HCT116 (cell line): ENCODE data around the gene RIC8A. TPM values are rescaled to one million over a fixed set of nuclear protein-coding genes. Genes with fewer than 3 reads are reported as not detected.

ENCODE experiments used
- ATAC-seq: fragments of 200-7000 bp; cut with Tn5 transposase; 2 replicates; pipeline ENCODE4 v1.9.1; 2020; ENCODE audit warnings: mild to moderate bottlenecking, moderate library complexity
- BruUV-seq: library from RNA; stranded (reverse); fragments of 400-500 nt; replicated peaks from 2 replicates; lab custom pipeline; 2021; lab: Mats Ljungman, UMichigan
- CTCF ChIA-PET: fragments of 300-600 bp; sonication (Branson Sonifier 250); formaldehyde crosslinking; loops from one replicate; lab custom pipeline; 2021; ENCODE audit warnings: antibody characterized with exemption; lab: Charles Lee
- POLR2A ChIA-PET: fragments of 300-600, 350-600 bp; sonication (Branson Sonifier 250); formaldehyde crosslinking; loops from one replicate; lab custom pipeline; 2021; ENCODE audit warnings: antibody characterized with exemption; lab: Charles Lee
- RAD21 ChIA-PET, 2 experiments: fragments of 300-600 bp; sonication (Branson Sonifier 250); formaldehyde crosslinking; loops; one replicate each; lab custom pipeline; 2023; ENCODE audit warnings: low total read pairs in 2 of 2; ENCODE audit not compliant: uncharacterized antibody in 2 of 2, unreplicated experiment in 2 of 2, low non-redundant PET in 1 of 2; lab: Charles Lee
- DNase-seq: peaks from one replicate; pipeline ENCODE4 v3.0.0-alpha.2; 2010; ENCODE audit warnings: low read depth, low spot score
- H2AFZ ChIP-seq: fragments of 200-600 bp; shearing (Covaris generic), sonication (generic); 2 replicates; pipeline ENCODE4 v1.6.1; 2017; ENCODE audit warnings: low read depth, mixed run types, mixed read lengths, antibody characterized with exemption, low read length; ENCODE audit not compliant: poor library complexity, severe bottlenecking
- H3K27ac ChIP-seq: 2 replicates; pipeline ENCODE4 v1.5.1; 2012; ENCODE audit warnings: low read depth, low read length
- H3K27me3 ChIP-seq: fragments of 200-600 bp; sonication (generic); 2 replicates; pipeline ENCODE4 v1.6.1; 2016; ENCODE audit warnings: mixed run types, low read length, mixed read lengths; ENCODE audit not compliant: insufficient read depth
- H3K36me3 ChIP-seq, 2 experiments: fragments of 200-500 bp in 1 of 2; fragments of 200-600 bp in 1 of 2; sonication (Bioruptor generic) in 1 of 2; sonication (generic) in 1 of 2; 2 replicates each; pipeline versions ENCODE4 v1.5.1 to v1.6.1; 2014 to 2016; ENCODE audit warnings: low read length in 2 of 2, inconsistent platforms in 1 of 2, mixed read lengths in 1 of 2, mixed run types in 1 of 2; ENCODE audit not compliant: insufficient read depth in 2 of 2, control insufficient read depth in 1 of 2
- H3K4me1 ChIP-seq, 2 experiments: fragments of 200-600 bp in 1 of 2; sonication (generic) in 1 of 2; 2 replicates each; pipeline versions ENCODE4 v1.5.1 to v1.6.1; 2012 to 2017; ENCODE audit warnings: low read length in 2 of 2, inconsistent platforms in 1 of 2, mild to moderate bottlenecking in 1 of 2, mixed read lengths in 1 of 2, mixed run types in 1 of 2, moderate library complexity in 1 of 2; ENCODE audit not compliant: insufficient read depth in 2 of 2, control insufficient read depth in 1 of 2
- H3K4me2 ChIP-seq: fragments of 200-600 bp; sonication (generic); 2 replicates; pipeline ENCODE4 v1.6.1; 2017; ENCODE audit warnings: mixed run types, low read length, mixed read lengths
- H3K4me3 ChIP-seq, 2 experiments: fragments of 200-600 bp in 1 of 2; sonication (generic) in 1 of 2; replicated peaks in 1 of 2; 2 replicates each; pipeline ENCODE4 v1.5.1; 2011 to 2016; ENCODE audit warnings: low read length in 2 of 2, control low read depth in 1 of 2, low read depth in 1 of 2, mild to moderate bottlenecking in 1 of 2, mixed read lengths in 1 of 2, mixed run types in 1 of 2
- H3K79me2 ChIP-seq: fragments of 200-600 bp; sonication (generic); 2 replicates; pipeline ENCODE4 v1.6.1; 2017; ENCODE audit warnings: mild to moderate bottlenecking, mixed run types, low read length, moderate library complexity, mixed read lengths; ENCODE audit not compliant: insufficient read depth
- H3K9ac ChIP-seq: fragments of 200-600 bp; sonication (generic); 2 replicates; pipeline ENCODE4 v1.6.1; 2016; ENCODE audit warnings: low read length, mixed read lengths
- H3K9me2 ChIP-seq: fragments of 200-600 bp; sonication (generic), shearing (Covaris generic); 2 replicates; pipeline ENCODE4 v1.6.1; 2017; ENCODE audit warnings: mixed run types, mild to moderate bottlenecking, moderate library complexity; ENCODE audit not compliant: insufficient read depth
- H3K9me3 ChIP-seq, 2 experiments: fragments of 200-500 bp in 1 of 2; fragments of 200-600 bp in 1 of 2; sonication (Bioruptor generic) in 1 of 2; sonication (generic) in 1 of 2; 2 replicates each; pipeline ENCODE4 v1.6.1; 2014 to 2017; ENCODE audit warnings: low read length in 2 of 2, mixed read lengths in 2 of 2, inconsistent platforms in 1 of 2, low read depth in 1 of 2, mild to moderate bottlenecking in 1 of 2, mixed run types in 1 of 2, moderate library complexity in 1 of 2; ENCODE audit not compliant: control insufficient read depth in 1 of 2, insufficient read depth in 1 of 2
- H4K20me1 ChIP-seq: fragments of 200-600 bp; sonication (generic), shearing (Covaris generic); 2 replicates; pipeline ENCODE4 v1.6.1; 2017; ENCODE audit warnings: mixed run types, mild to moderate bottlenecking, moderate library complexity; ENCODE audit not compliant: insufficient read depth
- CBX3 ChIP-seq: IDR thresholded peaks from 2 replicates; pipeline ENCODE4 v1.6.1; 2012; ENCODE audit warnings: low read depth
- EGR1 ChIP-seq: IDR thresholded peaks from 2 replicates; pipeline ENCODE4 v1.6.1; 2012; ENCODE audit warnings: low read depth
- EZH2 ChIP-seq: fragments of 200-600 bp; sonication (generic); IDR thresholded peaks from 2 replicates; pipeline ENCODE4 v1.6.1; 2017; ENCODE audit warnings: antibody characterized with exemption, mixed run types
- EZH2phosphoT487 ChIP-seq: fragments of 200-600 bp; IDR thresholded peaks from 2 replicates; pipeline ENCODE4 v1.6.1; 2018; ENCODE audit warnings: antibody characterized with exemption, borderline replicate concordance
- POLR2AphosphoS5 ChIP-seq: IDR thresholded peaks from 2 replicates; pipeline ENCODE4 v1.6.1; 2011; ENCODE audit warnings: mild to moderate bottlenecking, low read depth, low read length, moderate library complexity
- SIN3A ChIP-seq: IDR thresholded peaks from 2 replicates; pipeline ENCODE4 v1.6.1; 2012; ENCODE audit warnings: low read depth
- SP1 ChIP-seq: IDR thresholded peaks from 2 replicates; pipeline ENCODE4 v1.6.1; 2012; ENCODE audit warnings: low read depth
- SRF ChIP-seq: IDR thresholded peaks from 2 replicates; pipeline ENCODE4 v1.6.1; 2012; ENCODE audit warnings: low read depth
- intact Hi-C: fragments of 100-400 bp; cut with micrococcal nuclease; formaldehyde crosslinking; loops from 2 replicates; pipeline ENCODE4 v1.10.0; 2022
- total RNA-seq: library from RNA; stranded (reverse); gene quantifications from one replicate; pipeline ENCODE4 v1.2.1, GENCODE V29; 2021; ENCODE audit not compliant: unreplicated experiment
- TF ChIP-seq, protein P1 (sequence below), 3 experiments: fragments of 200-600 bp in 1 of 3; sonication (generic) in 1 of 3; IDR thresholded peaks in 2 of 3; conservative IDR thresholded peaks in 1 of 3; 2 replicates each; pipeline ENCODE4 v1.5.1; 2012 to 2017; ENCODE audit warnings: low read depth in 2 of 3, low read length in 2 of 3, antibody characterized with exemption in 1 of 3, borderline replicate concordance in 1 of 3, control low read depth in 1 of 3, mild to moderate bottlenecking in 1 of 3, mixed read lengths in 1 of 3, mixed run types in 1 of 3, moderate library complexity in 1 of 3; ENCODE audit not compliant: insufficient read depth in 1 of 3
- TF ChIP-seq, protein P2 (sequence below): IDR thresholded peaks from 2 replicates; pipeline ENCODE4 v1.6.1; 2012

Gene RIC8A
- total RNA-seq, 1 experiment from 2014 or later = 75.2 TPM

DNA sequence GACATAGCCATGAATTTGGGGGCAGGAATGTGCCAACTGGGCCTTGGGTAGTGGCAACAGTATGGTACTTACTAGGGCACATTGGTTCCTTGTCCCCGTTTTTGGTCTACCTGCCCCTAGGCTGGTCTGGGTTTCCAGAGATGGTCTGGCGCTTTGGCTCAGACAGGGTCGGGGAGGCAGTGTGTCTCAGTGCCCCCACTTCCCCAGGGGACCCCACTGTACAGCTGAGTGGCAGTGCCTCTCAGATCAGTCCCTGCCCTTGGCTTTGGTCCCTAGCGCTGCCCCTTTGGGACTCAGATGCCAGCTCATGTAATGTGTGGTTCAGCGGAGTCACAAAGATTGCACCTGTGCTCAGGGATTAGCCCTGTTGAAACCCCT lies 3.3 kb downstream of the RIC8A start:
- H3K9me3 ChIP-seq = no peaks in the 10 kb centered on the region
- ChIA-PET CTCF (no interaction called here), POLR2A (no interaction called here), RAD21 (no interaction called here)
- intact Hi-C loops = no loop called here
- H3K4me1 ChIP-seq = peaks cover 14 to 20% of the 10 kb centered on the region in 2 experiments
- peaks cover 39 to 50% of the 10 kb centered on the region in 2 experiments for H3K36me3 ChIP-seq
- H4K20me1 ChIP-seq = no peaks in the 10 kb centered on the region
- H3K27ac ChIP-seq = no peak overlapping the region
- H3K27me3 ChIP-seq = no peaks in the 10 kb centered on the region
- DNase-seq = no peak
- BruUV-seq = no TSS peak
- no peak overlapping the region for H3K9ac ChIP-seq
- TF ChIP-seq EZH2 (no peak), SP1 (no peak), CBX3 (no peak), EZH2phosphoT487 (no peak), POLR2AphosphoS5 (no peak), SRF (no peak)
- no peak overlapping the region for H2AFZ ChIP-seq
- no peak for ATAC-seq
- H3K9me2 ChIP-seq = no peaks in the 10 kb centered on the region
- H3K4me3 ChIP-seq = no peak overlapping the region
- H3K4me2 ChIP-seq = no peak overlapping the region
- H3K79me2 ChIP-seq = peaks cover 56% of the 10 kb centered on the region

DNA sequence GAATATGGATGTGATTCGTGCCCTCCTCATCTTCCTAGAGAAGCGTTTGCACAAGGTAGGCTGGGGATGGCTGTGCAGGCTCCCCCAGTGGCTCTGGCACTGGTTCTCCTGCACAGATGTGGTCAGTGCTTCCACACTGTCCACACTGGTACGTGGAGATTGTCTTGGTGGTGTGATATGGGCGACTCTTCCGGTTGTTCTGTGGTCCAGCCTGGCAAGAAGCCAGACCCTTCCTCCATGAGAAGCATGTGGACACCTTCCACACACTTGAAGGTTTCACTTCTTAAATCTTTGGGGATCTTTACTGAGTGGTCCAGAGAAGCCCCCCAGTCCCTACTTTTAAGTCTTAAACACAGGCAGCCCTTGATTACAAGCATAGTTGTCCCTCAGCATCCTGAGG lies 3.8 kb downstream of the RIC8A start:
- Histone ChIP-seq H3K27ac (no peak overlapping the region), H3K27me3 (no peaks in the 10 kb centered on the region), H3K4me3 (no peak overlapping the region), H3K9me2 (no peaks in the 10 kb centered on the region), H3K4me2 (no peak overlapping the region), H2AFZ (no peak overlapping the region), H3K9ac (no peak overlapping the region), H3K9me3 (no peaks in the 10 kb centered on the region), H3K79me2 (peaks cover 51% of the 10 kb centered on the region), H3K36me3 (peaks cover 39 to 45% of the 10 kb centered on the region in 2 experiments), H4K20me1 (no peaks in the 10 kb centered on the region)
- intact Hi-C loops = no loop called here
- BruUV-seq = no TSS peak
- ChIA-PET POLR2A (interaction anchor here (1.0 kb wide), 1 partner anchor 19 kb away, joined by 3 read pairs; no protein-coding TSS in a partner anchor), CTCF (no interaction called here), RAD21 (no interaction called here)
- ATAC-seq (no peak), DNase-seq (no peak)
- TF ChIP-seq, protein P1, sequence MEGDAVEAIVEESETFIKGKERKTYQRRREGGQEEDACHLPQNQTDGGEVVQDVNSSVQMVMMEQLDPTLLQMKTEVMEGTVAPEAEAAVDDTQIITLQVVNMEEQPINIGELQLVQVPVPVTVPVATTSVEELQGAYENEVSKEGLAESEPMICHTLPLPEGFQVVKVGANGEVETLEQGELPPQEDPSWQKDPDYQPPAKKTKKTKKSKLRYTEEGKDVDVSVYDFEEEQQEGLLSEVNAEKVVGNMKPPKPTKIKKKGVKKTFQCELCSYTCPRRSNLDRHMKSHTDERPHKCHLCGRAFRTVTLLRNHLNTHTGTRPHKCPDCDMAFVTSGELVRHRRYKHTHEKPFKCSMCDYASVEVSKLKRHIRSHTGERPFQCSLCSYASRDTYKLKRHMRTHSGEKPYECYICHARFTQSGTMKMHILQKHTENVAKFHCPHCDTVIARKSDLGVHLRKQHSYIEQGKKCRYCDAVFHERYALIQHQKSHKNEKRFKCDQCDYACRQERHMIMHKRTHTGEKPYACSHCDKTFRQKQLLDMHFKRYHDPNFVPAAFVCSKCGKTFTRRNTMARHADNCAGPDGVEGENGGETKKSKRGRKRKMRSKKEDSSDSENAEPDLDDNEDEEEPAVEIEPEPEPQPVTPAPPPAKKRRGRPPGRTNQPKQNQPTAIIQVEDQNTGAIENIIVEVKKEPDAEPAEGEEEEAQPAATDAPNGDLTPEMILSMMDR (IDR thresholded peaks at IDR 0.05 in 2 of 3, conservative IDR thresholded peaks at IDR 0.05 in 1 of 3; ENCODE audit: borderline replicate concordance in 1 of 3, insufficient read depth in 1 of 3, low read depth in 2 of 3, low read length in 2 of 3) = no peak
- no peak for TF ChIP-seq SIN3A
- no peak for TF ChIP-seq POLR2AphosphoS5
- TF ChIP-seq EGR1 = no peak
- TF ChIP-seq SP1 = no peak
- TF ChIP-seq, protein P2, sequence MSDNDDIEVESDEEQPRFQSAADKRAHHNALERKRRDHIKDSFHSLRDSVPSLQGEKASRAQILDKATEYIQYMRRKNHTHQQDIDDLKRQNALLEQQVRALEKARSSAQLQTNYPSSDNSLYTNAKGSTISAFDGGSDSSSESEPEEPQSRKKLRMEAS = no peak
- TF ChIP-seq, all 23 proteins: peak for 0
- peaks cover 9 to 15% of the 10 kb centered on the region in 2 experiments for H3K4me1 ChIP-seq
